Body of pancreas (tissue), 4 donors: ENCODE data around the gene SPTBN2. TPM values are rescaled to one million over a fixed set of nuclear protein-coding genes. Genes with fewer than 3 reads are reported as not detected.
A peak's percentile ranks its signal among the peaks of the same experiment; 100 is the strongest.

Experiments used
- ATAC-seq: fragments of 150-250 bp; one replicate; pipeline ENCODE4 v1.9.1; 2016
- DNase-seq, 4 donors: peaks; one replicate each; pipeline ENCODE4 v3.0.0-alpha.2; 2019
- H3K27ac ChIP-seq, 4 donors: fragments of 200-600 bp; sonication (generic); 1 replicate in 3 of 4; 2 replicates in 1 of 4; pipeline versions ENCODE4 v1.5.1 to v1.6.1; 2016 to 2019; ENCODE audit warnings: mild to moderate bottlenecking in 1 of 4, mixed read lengths in 1 of 4, moderate library complexity in 1 of 4
- H3K27me3 ChIP-seq, 2 donors: fragments of 200-600 bp; sonication (generic); one replicate each; pipeline ENCODE4 v1.6.0; 2016; ENCODE audit warnings: mild to moderate bottlenecking in 1 of 2
- H3K36me3 ChIP-seq, 2 donors: fragments of 200-600 bp; sonication (generic); replicated peaks in 1 of 2; 2 replicates each; pipeline ENCODE4 v1.5.1; 2016; ENCODE audit warnings: low read depth in 2 of 2; ENCODE audit not compliant: insufficient read depth in 1 of 2
- H3K4me1 ChIP-seq: fragments of 200-600 bp; sonication (generic); one replicate; pipeline ENCODE4 v1.6.0; 2016
- H3K4me3 ChIP-seq, 2 donors: fragments of 200-600 bp; sonication (generic); 1 replicate in 1 of 2; 2 replicates in 1 of 2; pipeline ENCODE4 v1.5.1; 2016 to 2019
- H3K9me3 ChIP-seq, 3 donors: fragments of 200-600 bp; sonication (generic); 1 replicate in 2 of 3; 2 replicates in 1 of 3; pipeline ENCODE4 v1.5.1; 2016
- POLR2A ChIP-seq, 3 donors: fragments of 450-650 bp; IDR thresholded peaks; one replicate each; pipeline ENCODE4 v1.6.1; 2016; ENCODE audit warnings: antibody characterized with exemption in 3 of 3, mild to moderate bottlenecking in 2 of 3
- WGBS, 2 donors: methylation state at CpG; one replicate each; pipeline ENCODE4 v1.1.5; 2017; 5-methylcytosine and 5-hydroxymethylcytosine counted together
- intact Hi-C: fragments of 100-400 bp; cut with DNase I; formaldehyde crosslinking; loops from one replicate; pipeline ENCODE4 v1.15.1; 2023
- total RNA-seq, 2 donors: library from RNA; depleted of rRNA; stranded (reverse); fragments of >200 nt; gene quantifications; one replicate each; pipeline ENCODE4 v1.1.0, GENCODE V29; 2016
- TF ChIP-seq, protein P1 (sequence below), 7 experiments: fragments of 450-650 bp in 4 of 7; fragments of 200-600 bp in 3 of 7; sonication (generic) in 3 of 7; IDR thresholded peaks; one replicate each; pipeline ENCODE4 v1.5.1; 2016 to 2019; ENCODE audit warnings: antibody characterized with exemption in 7 of 7

The SPTBN2 gene
- total RNA-seq, 2 donors from 2014 or later: 40.0 to 52.1 TPM

DNA sequence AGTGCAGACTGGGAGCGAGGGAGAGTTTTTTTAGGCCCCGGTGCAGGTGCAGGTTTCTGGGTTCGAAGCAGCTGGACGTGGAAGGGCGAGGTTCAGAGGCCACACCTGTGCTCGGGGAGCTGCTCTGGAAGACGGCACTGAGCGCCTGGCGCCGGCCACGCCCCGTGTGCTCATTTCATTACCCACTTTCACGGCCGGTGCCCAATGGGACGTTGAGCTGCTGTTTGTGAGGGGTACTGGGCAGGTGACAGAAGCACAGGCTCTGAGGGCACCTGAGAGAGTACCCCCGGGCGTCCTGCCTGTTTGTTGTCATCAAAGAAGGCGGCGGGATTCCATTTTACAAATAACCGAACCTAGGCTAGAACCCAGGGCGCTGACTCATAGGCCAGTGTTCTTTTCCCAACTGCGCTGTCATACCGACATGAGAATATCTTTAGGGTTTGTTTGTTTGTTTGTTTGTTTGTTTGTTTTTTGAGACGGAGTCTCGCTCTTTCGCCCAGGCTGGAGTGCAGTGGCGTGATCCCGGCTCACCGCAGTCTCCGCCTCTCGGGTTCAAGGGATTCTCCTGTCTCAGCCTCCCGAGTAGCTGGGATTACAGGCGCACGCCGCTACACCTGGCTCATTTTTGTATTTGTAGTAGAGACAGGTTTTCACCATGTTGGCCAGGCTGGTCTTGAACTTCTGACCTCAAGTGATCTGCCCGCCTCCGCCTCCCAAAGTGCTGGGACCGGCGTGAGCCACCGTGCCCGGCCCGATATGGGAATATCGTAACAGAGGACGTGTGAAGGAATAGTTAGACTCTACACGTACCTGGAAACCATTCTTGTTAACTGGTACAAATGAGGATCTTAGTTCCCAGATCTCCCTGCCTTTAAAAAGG is 16.6 kb upstream of the SPTBN2 start:
- H3K27me3 ChIP-seq: no peaks in the 10 kb centered on the region
- peak overlapping the region in 3 of 4 donors; percentile 35 to 85 (median 65) for H3K27ac ChIP-seq
- TF ChIP-seq, protein P1, sequence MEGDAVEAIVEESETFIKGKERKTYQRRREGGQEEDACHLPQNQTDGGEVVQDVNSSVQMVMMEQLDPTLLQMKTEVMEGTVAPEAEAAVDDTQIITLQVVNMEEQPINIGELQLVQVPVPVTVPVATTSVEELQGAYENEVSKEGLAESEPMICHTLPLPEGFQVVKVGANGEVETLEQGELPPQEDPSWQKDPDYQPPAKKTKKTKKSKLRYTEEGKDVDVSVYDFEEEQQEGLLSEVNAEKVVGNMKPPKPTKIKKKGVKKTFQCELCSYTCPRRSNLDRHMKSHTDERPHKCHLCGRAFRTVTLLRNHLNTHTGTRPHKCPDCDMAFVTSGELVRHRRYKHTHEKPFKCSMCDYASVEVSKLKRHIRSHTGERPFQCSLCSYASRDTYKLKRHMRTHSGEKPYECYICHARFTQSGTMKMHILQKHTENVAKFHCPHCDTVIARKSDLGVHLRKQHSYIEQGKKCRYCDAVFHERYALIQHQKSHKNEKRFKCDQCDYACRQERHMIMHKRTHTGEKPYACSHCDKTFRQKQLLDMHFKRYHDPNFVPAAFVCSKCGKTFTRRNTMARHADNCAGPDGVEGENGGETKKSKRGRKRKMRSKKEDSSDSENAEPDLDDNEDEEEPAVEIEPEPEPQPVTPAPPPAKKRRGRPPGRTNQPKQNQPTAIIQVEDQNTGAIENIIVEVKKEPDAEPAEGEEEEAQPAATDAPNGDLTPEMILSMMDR (IDR thresholded peaks at IDR 0.05): no peak
- TF ChIP-seq POLR2A (IDR thresholded peaks at IDR 0.05): no peak
- H3K4me3 ChIP-seq: peak overlapping the region; percentile 35 to 72
- ATAC-seq: peak; percentile 45
- DNase-seq: peak; percentile 29 to 60 (median 42)
- intact Hi-C loops: no loop called here
- no peaks in the 10 kb centered on the region for H3K36me3 ChIP-seq
- H3K4me1 ChIP-seq: peaks cover 13% of the 10 kb centered on the region
- WGBS, 2 donors: 43 to 57% methylated on average over 36 to 45 of the region's 45 CpGs
- H3K9me3 ChIP-seq: no peaks in the 10 kb centered on the region

DNA sequence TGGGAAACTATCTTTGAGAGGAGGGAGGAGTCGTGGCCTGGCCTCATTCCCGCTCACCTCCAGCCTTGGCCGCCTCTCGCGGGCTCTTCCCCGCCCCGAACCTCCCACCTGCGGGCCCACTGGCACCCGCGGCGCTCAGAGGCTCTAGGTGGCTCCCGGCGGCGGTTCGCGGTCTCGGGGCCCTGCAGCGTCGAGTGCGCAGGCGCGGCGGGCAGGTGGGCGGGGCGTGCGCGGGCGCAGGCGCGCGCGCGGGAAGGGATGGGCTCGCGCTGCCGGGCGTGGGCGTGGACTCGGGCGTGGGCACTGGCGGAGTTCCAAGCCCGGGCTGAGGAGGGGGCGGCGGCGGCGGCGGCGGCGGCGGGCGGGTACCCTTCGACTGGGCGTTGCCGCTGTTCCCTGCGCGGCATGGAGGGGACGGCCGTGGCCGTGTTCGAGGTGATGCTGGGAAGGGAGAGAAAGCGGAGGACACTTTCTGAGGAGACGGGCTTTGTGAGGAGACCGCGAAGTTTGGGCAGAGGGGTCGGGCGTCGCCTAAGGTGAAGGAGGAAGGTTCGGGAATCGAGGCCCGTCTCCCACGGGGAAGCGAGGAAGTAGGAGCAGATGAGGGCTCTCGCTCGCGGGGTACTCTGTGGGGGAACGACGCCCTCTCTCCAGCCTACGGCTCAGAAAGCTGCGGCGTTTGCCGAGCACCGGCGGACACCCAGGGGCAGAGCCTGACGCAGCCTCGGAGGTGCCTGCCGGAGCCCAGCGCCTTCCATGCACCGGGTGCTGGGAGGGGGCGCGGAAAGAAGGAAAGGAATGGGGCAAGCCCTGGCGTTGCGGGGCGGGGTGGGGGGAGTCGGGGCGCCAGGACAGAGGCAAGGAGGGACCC is 15.7 kb upstream of the SPTBN2 start:
- Histone ChIP-seq H3K27ac (peak overlapping the region; percentile 20 to 85 (median 66)), H3K9me3 (no peaks in the 10 kb centered on the region), H3K36me3 (no peaks in the 10 kb centered on the region), H3K4me1 (peaks cover 13% of the 10 kb centered on the region), H3K4me3 (peak overlapping the region; percentile 35 to 72), H3K27me3 (no peaks in the 10 kb centered on the region)
- peak; percentile 83 to 90 (median 88) for DNase-seq
- intact Hi-C loops: no loop called here
- TF ChIP-seq, protein P1 (IDR thresholded peaks at IDR 0.05): peak in 2 of 7 experiments; percentile 6 to 11
- peak in 2 of 3 donors; percentile 61 for TF ChIP-seq POLR2A (IDR thresholded peaks at IDR 0.05)
- ATAC-seq: peak; percentile 92
- 0 to 1% methylated on average over 34 to 59 of the region's 95 CpGs for WGBS, 2 donors

DNA sequence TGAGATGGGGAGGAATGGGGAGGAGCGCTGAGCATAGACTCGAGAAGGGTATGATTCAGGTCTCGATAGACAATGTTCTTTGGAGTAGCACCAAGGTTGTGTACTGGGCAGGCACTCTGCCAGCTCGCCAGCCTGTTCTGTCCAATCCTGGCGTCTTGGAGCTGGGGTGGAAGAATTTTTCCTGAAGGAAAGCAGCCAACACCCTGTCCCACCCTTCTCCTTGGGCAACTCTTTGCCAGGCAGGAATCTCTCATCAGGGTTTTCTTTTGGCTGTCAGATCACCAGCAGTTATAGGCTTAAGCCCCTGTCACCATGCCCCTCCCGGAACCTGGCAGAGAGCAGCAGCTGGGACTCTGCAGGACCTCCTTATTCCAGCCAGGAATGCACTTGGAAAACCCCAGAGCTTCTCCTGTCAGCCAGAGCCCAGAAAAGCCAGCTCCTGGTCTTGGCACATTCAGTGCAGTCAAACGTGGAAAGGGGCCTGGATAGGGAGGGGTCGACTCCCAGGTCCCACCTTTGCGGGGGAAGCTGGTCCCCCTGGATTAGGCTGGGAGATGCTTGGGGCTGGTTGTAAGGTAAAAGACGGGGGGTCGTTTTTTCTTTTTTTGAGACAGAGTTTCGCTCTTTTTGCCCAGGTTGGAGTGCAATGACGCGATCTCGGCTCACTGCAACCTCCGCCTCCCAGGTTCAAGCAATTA is 14.4 kb upstream of the SPTBN2 start:
- DNase-seq: peak; percentile 25 to 72 (median 55)
- no peak overlapping the region for H3K4me3 ChIP-seq
- no peak for ATAC-seq
- peaks cover 13% of the 10 kb centered on the region for H3K4me1 ChIP-seq
- intact Hi-C loops: no loop called here
- no peak overlapping the region for H3K27ac ChIP-seq
- H3K9me3 ChIP-seq: no peaks in the 10 kb centered on the region
- no peaks in the 10 kb centered on the region for H3K36me3 ChIP-seq
- TF ChIP-seq, protein P1 (IDR thresholded peaks at IDR 0.05): no peak
- no peak for TF ChIP-seq POLR2A (IDR thresholded peaks at IDR 0.05)
- no peaks in the 10 kb centered on the region for H3K27me3 ChIP-seq
- 62 to 70% methylated on average over 15 to 16 of the region's 16 CpGs for WGBS, 2 donors

DNA sequence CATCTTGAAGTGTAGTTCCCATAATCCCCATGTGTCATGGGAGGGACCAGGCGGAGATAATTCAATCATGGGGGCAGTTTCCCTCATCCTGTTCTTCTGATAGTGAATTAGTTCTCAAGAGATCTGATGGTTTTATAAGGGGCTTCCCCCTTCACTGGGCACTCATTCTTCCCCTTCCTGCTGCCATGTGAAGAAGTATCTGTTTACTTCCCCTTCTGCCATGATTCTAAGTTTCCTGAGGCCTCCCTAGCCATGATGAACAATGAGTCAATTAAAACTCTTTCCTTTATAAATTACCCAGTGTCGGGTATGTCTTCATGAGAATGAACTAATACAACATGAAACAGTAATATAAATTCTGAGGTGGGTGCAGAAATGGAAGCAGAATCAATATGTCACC is 12.1 kb upstream of the SPTBN2 start:
- Histone ChIP-seq H3K4me3 (no peak overlapping the region), H3K4me1 (peaks cover 13% of the 10 kb centered on the region), H3K9me3 (no peaks in the 10 kb centered on the region), H3K36me3 (no peaks in the 10 kb centered on the region), H3K27ac (no peak overlapping the region), H3K27me3 (no peaks in the 10 kb centered on the region)
- DNase-seq (no peak), ATAC-seq (no peak)
- no peak for TF ChIP-seq POLR2A (IDR thresholded peaks at IDR 0.05)
- TF ChIP-seq, protein P1 (IDR thresholded peaks at IDR 0.05): no peak
- intact Hi-C loops: no loop called here
- 88 to 89% methylated on average over 2 of the region's 2 CpGs for WGBS, 2 donors
